Stomach (tissue), 4 donors: ENCODE results near the gene LIPA.

Source experiments
- CTCF ChIP-seq, 7 experiments: fragments of 450-650 bp in 4 of 7; fragments of 200-600 bp in 3 of 7; sonication (generic) in 3 of 7; IDR thresholded peaks; one replicate each; pipeline ENCODE4 v1.5.1; 2016 to 2019; ENCODE audit warnings: antibody characterized with exemption in 7 of 7, control low read depth in 2 of 7, mild to moderate bottlenecking in 1 of 7
- POLR2AphosphoS5 ChIP-seq, 3 donors: sonication (generic); formaldehyde crosslinking; IDR thresholded peaks; one replicate each; pipeline ENCODE4 v1.6.1; 2016; ENCODE audit warnings: antibody characterized with exemption in 3 of 3

DNA sequence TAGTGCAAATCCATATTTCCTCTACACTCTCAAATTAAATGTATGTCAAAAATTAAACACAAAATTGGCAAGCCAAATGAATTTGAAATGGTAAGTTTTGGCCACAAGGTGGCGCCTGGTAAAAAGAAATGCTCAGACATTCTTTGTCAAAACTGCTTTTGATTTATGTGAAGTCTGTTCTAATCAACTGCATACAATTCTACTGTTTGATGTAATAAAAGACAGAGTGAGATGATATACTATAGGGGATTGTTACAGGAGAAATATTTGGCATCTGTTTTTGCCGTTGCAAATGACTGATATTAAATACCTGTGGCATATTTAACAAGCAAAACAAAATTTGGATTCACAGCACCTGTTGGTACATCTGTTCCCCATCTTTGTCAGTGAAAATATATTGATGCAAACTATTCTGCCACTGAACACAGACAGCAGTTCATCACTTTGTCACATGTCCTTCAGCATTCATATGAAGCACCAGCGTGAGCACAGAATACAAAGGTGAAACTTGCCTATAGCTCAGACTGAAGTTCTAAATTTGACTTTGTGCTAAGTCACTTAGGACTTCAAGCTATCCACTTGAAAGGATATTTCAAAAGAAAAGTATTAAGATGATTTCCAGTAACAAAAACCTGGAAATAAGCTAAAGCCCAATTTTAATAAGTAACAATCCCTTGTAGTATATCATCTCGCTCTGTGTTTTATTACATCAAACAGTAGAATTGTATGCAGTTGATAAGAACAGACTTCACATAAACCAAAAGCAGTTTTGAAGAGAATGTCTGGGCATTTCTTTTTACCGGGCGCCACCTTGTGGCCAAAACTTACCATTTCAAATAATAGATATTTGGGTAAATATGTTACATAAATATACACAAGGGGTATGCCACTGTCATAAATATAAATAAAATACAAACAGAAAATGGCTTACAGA is 34.3 kb downstream of the LIPA start:
- TF ChIP-seq CTCF (IDR thresholded peaks at IDR 0.05), result peak in 4 of 7 experiments; percentile 47 to 89 (median 67)
- TF ChIP-seq POLR2AphosphoS5 (IDR thresholded peaks at IDR 0.05), result no peak
